Measurements from ENCODE around the gene ECPAS.

The ECPAS gene

GRCh38 chr9:111320631-111321030, 163.6 kb downstream of the ECPAS start:
- DNase-seq: no peak
- Mint-ChIP-seq H3K4me1 (ENCODE audit: low read depth in 2 of 2) (no peaks in the 10 kb centered on the region), H3K27me3 (peaks cover 16 to 25% of the 10 kb centered on the region in 2 donors), H3K36me3 (ENCODE audit: insufficient read depth) (no peaks in the 10 kb centered on the region), H3K27ac (no peak overlapping the region), H3K9me3 (peaks cover 0 to 4% of the 10 kb centered on the region in 2 donors), H3K4me3 (no peak overlapping the region)
- no peak for ATAC-seq (replicated peaks)

- Mint-ChIP-seq H3K27me3 (peaks cover 10 to 14% of the 10 kb centered on the region in 2 donors), H3K9me3 (peaks cover 0 to 4% of the 10 kb centered on the region in 2 donors), H3K4me1 (ENCODE audit: low read depth in 2 of 2) (no peaks in the 10 kb centered on the region), H3K36me3 (ENCODE audit: insufficient read depth) (no peaks in the 10 kb centered on the region), H3K4me3 (no peak overlapping the region), H3K27ac (no peak overlapping the region)
- ATAC-seq (replicated peaks): no peak
- no peak for DNase-seq
Measured at GRCh38 chr9:111316796-111317195, 167.4 kb downstream of the ECPAS start.
